Tibial nerve (tissue), 4 donors: ENCODE results near the gene PARM1. TPM values are rescaled to one million over a fixed set of nuclear protein-coding genes. Genes with fewer than 3 reads are reported as not detected.

Experiments
- DNase-seq, 2 donors: peaks; one replicate each; pipeline ENCODE4 v3.0.0-alpha.2; 2019; ENCODE audit warnings: low spot score in 2 of 2
- H3K27ac ChIP-seq, 4 donors: fragments of 200-600 bp; sonication (generic) in 3 of 4; one replicate each; pipeline ENCODE4 v1.5.1; 2017 to 2019; ENCODE audit warnings: mild to moderate bottlenecking in 1 of 4
- H3K27me3 ChIP-seq, 2 donors: fragments of 200-600 bp; sonication (generic) in 1 of 2; one replicate each; pipeline versions ENCODE4 v1.5.1 to v1.6.0; 2017 to 2019
- H3K36me3 ChIP-seq, 3 donors: fragments of 200-600 bp; sonication (generic); one replicate each; pipeline ENCODE4 v1.5.1; 2018 to 2019
- H3K4me1 ChIP-seq, 4 donors: fragments of 200-600 bp; sonication (generic) in 3 of 4; one replicate each; pipeline ENCODE4 v1.5.1; 2017 to 2019
- H3K4me3 ChIP-seq, 4 donors: fragments of 200-600 bp; sonication (generic) in 3 of 4; one replicate each; pipeline ENCODE4 v1.5.1; 2017 to 2019; ENCODE audit warnings: mild to moderate bottlenecking in 1 of 4, moderate library complexity in 1 of 4
- H3K9me3 ChIP-seq, 4 donors: fragments of 200-600 bp; sonication (generic) in 3 of 4; one replicate each; pipeline ENCODE4 v1.5.1; 2017 to 2019
- EP300 ChIP-seq, 2 donors: sonication (generic); formaldehyde crosslinking; IDR thresholded peaks; one replicate each; pipeline ENCODE4 v1.6.1; 2017; ENCODE audit warnings: antibody characterized with exemption in 2 of 2, mild to moderate bottlenecking in 1 of 2
- POLR2A ChIP-seq, 2 donors: fragments of 450-650 bp; IDR thresholded peaks; one replicate each; pipeline ENCODE4 v1.6.1; 2017; ENCODE audit warnings: antibody characterized with exemption in 2 of 2, mild to moderate bottlenecking in 2 of 2, moderate library complexity in 2 of 2
- WGBS, 2 donors: methylation state at CpG; one replicate each; pipeline ENCODE4 v1.1.5; 2018; 5-methylcytosine and 5-hydroxymethylcytosine counted together
- total RNA-seq, 4 donors: library from RNA; depleted of rRNA; stranded (reverse); fragments of >200 nt; gene quantifications; one replicate each; pipeline ENCODE4 v1.1.0, GENCODE V29; 2016
- TF ChIP-seq, protein P1 (sequence below), 5 experiments: fragments of 200-600 bp in 3 of 5; fragments of 450-650 bp in 2 of 5; sonication (generic) in 3 of 5; IDR thresholded peaks; one replicate each; pipeline ENCODE4 v1.5.1; 2016 to 2019; ENCODE audit warnings: antibody characterized with exemption in 5 of 5, mild to moderate bottlenecking in 3 of 5, moderate library complexity in 2 of 5

PARM1 gene
- total RNA-seq, 4 donors from 2014 or later, result 10.0 to 23.8 (median 20.9) TPM

DNA sequence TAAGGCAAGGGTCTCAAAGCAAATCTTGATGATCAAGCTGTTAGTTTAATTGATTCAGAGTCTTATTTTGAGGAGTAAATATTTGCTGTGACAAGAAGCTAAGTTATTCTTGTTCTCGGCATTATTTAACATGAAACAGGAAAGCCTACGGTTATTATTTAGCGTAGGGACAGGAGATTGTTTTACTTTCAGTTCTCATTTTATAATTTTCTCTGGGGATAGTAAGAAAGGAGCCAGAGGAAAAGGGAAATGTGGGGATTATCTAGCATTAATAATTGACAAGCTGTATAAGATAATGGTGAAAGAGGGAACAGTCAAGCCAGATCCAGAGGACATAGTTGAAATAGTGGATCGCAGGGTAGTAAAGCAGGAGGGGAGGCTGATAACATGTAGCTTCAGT, 39.7 kb upstream of the PARM1 start:
- DNase-seq, result no peak
- Histone ChIP-seq H3K36me3 (no peaks in the 10 kb centered on the region), H3K27ac (no peak overlapping the region), H3K4me3 (no peak overlapping the region), H3K9me3 (no peaks in the 10 kb centered on the region), H3K27me3 (no peaks in the 10 kb centered on the region), H3K4me1 (no peaks in the 10 kb centered on the region)
- TF ChIP-seq, protein P1, sequence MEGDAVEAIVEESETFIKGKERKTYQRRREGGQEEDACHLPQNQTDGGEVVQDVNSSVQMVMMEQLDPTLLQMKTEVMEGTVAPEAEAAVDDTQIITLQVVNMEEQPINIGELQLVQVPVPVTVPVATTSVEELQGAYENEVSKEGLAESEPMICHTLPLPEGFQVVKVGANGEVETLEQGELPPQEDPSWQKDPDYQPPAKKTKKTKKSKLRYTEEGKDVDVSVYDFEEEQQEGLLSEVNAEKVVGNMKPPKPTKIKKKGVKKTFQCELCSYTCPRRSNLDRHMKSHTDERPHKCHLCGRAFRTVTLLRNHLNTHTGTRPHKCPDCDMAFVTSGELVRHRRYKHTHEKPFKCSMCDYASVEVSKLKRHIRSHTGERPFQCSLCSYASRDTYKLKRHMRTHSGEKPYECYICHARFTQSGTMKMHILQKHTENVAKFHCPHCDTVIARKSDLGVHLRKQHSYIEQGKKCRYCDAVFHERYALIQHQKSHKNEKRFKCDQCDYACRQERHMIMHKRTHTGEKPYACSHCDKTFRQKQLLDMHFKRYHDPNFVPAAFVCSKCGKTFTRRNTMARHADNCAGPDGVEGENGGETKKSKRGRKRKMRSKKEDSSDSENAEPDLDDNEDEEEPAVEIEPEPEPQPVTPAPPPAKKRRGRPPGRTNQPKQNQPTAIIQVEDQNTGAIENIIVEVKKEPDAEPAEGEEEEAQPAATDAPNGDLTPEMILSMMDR (IDR thresholded peaks at IDR 0.05), result no peak
- 53 to 58% methylated on average over 4 of the region's 4 CpGs for WGBS, 2 donors

DNA sequence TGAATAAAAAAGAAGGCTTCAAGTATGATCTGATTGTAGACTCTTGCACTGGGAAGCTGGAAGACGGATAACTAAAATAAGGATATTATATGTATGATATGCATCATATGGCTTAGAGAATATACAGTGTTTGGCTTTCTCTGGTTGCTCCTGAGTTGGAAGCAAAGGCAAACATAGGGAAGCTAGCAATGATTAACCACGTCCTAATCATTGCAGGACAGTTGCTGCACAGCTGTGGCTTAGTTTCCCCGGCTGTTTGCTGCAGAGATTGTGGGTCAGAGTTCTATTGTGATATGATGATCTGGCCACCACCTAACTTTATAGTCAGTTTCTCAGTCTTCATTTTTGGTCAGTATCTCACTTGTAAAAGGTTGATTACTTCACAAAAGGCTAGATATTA, 36.3 kb upstream of the PARM1 start:
- Histone ChIP-seq H3K9me3 (no peaks in the 10 kb centered on the region), H3K27me3 (no peaks in the 10 kb centered on the region), H3K36me3 (no peaks in the 10 kb centered on the region), H3K27ac (no peak overlapping the region), H3K4me1 (no peaks in the 10 kb centered on the region), H3K4me3 (no peak overlapping the region)
- TF ChIP-seq POLR2A (IDR thresholded peaks at IDR 0.05) (no peak), EP300 (IDR thresholded peaks at IDR 0.05) (no peak)
- TF ChIP-seq, protein P1 (IDR thresholded peaks at IDR 0.05), result no peak
- DNase-seq, result no peak
- WGBS, 2 donors, result 80 to 88% methylated on average over 3 of the region's 3 CpGs

DNA sequence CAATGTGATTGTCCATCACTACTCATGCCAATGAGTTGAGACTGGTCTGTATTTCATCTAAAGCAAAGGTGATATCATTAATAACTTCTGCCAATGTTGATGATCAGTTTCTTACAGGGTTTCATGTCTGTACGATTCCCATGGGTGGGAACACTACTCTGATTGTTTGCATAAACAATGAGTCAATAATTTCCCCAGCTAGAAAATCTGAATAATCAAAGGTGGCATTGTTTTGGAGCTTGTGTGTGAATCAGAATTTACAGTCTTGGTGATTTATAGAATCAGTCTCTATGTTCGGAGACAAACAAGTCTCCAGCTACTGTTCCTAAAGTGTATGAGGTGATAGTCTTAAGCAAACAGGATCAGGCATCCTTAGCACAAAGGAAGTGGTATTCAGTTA, 35.5 kb upstream of the PARM1 start:
- H3K4me1 ChIP-seq, result no peaks in the 10 kb centered on the region
- H3K9me3 ChIP-seq, result no peaks in the 10 kb centered on the region
- no peak for DNase-seq
- H3K36me3 ChIP-seq, result no peaks in the 10 kb centered on the region
- no peak overlapping the region for H3K27ac ChIP-seq
- no peak overlapping the region for H3K4me3 ChIP-seq
- H3K27me3 ChIP-seq, result no peaks in the 10 kb centered on the region
- TF ChIP-seq POLR2A (IDR thresholded peaks at IDR 0.05) (no peak), EP300 (IDR thresholded peaks at IDR 0.05) (no peak)
- TF ChIP-seq, protein P1 (IDR thresholded peaks at IDR 0.05), result no peak
- WGBS, 2 donors, result 47 to 51% methylated on average over 2 of the region's 2 CpGs

DNA sequence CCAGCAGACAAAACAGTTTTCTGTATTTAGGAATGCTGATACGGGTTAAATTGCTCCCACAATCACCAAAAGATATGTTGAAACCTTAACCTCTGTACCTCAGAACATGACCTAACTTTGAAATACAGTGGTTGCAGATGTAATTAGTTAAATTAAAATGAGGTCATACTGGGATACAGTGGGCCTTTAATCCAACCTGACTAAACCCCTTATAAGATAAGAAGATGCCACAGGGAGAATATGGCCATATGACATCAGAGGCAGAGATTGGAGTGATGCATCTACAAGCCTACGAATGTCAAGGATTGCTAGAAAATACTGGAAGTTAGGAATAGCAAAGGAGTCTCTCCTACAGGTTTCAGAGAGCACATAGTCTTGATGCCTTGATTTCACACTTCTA, 32.1 kb upstream of the PARM1 start:
- no peak for DNase-seq
- Histone ChIP-seq H3K4me3 (no peak overlapping the region), H3K36me3 (no peaks in the 10 kb centered on the region), H3K9me3 (no peaks in the 10 kb centered on the region), H3K4me1 (no peaks in the 10 kb centered on the region), H3K27ac (no peak overlapping the region), H3K27me3 (no peaks in the 10 kb centered on the region)
- WGBS, 2 donors, result 69 to 80% methylated on average over 2 of the region's 2 CpGs
- TF ChIP-seq, protein P1 (IDR thresholded peaks at IDR 0.05), result no peak
- TF ChIP-seq POLR2A (IDR thresholded peaks at IDR 0.05) (no peak), EP300 (IDR thresholded peaks at IDR 0.05) (no peak)

DNA sequence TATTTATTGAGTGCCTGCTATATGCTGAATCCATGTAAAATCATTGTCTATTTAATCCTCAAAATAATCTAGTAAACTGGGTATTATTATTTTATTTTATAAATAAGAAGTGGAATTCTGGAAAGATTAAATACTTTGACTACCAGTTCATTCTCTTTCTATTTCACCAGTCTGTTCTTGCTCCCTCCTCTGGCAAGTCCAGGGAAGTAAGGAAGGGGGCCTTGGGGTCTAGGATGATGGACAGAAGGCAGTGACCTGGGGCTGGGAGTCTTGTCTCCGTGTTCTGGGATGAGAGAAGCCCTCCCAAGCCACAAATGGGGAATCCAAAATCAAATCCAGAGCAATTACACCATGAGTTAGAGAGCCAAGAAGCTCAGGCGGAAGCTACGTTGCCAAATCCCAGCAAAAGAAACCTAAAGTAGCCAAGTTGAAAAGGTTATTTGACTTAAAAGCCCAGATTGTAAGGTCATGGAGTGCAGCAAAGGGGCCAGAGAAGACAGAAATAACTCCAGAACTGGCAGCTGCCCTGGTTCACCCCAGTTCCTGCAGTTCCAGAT, 28.3 kb upstream of the PARM1 start:
- no peaks in the 10 kb centered on the region for H3K27me3 ChIP-seq
- H3K36me3 ChIP-seq, result no peaks in the 10 kb centered on the region
- TF ChIP-seq POLR2A (IDR thresholded peaks at IDR 0.05) (no peak), EP300 (IDR thresholded peaks at IDR 0.05) (no peak)
- TF ChIP-seq, protein P1 (IDR thresholded peaks at IDR 0.05), result no peak
- H3K4me1 ChIP-seq, result no peaks in the 10 kb centered on the region
- 51 to 53% methylated on average over 3 of the region's 3 CpGs for WGBS, 2 donors
- H3K27ac ChIP-seq, result no peak overlapping the region
- no peak overlapping the region for H3K4me3 ChIP-seq
- no peak for DNase-seq
- H3K9me3 ChIP-seq, result no peaks in the 10 kb centered on the region
